Amygdala (tissue), 56 donors: ENCODE measurements around the gene NRP2.

Source experiments
- DNase-seq, 56 donors: peaks; one replicate each; lab custom pipeline; 2025; lab: John Stamatoyannopoulos, UW

NRP2 gene

GRCh38 chr2:205835923-205836322, 153.6 kb downstream of the NRP2 start:
- DNase-seq = no peak

DNA sequence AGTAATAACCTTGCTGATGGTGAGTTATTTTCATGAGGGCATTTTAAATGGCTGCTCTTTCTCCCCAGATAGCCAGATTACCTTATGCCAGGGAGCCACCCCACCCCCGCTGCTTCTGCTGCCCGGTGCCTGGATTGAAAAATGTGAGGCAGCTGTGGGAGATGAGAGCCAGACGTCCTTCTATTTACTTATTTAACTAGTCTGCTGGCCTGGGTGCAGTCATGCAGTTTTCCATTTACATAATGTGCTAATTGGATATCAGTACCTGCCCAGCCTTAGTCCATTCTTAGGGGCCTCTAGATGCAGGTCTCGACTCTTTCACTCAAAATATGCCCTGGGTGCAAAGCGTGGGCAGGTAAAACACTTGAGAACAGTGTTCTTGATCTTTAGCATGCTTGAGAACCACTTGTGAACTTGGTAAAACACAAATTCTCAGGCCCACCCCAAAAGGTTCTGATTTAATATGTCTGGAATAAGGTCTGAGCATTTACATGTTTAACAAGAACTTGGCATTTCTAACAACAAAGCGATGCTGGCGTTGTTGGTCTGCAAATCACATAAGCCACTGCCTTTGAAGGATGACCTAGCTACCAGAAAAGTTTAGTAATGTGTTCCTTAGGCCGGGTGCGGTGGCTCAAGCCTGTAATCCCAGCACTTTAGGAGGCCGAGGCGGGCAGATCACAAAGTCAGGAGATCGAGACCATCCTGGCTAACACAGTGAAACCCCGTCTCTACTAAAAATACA, 154.3 kb downstream of the NRP2 start:
- DNase-seq = no peak

DNA sequence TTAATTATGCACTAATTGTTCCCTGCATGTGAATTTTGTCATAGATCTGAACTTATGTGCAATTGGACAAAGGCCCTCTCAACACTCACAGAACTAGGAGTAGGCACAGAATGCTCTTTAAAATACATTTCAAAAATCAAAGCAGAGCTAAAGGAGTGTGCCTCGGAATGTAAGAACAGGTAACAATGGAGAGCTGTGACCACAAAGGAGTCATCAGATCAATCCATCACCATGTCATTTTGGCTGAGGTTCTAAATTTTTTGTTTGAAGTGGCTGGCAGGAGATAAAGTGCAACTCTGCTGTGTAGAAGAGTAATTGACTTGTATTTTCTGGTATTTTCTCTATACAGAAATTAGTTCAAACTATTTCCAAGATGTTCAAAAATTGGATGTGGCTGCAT, 155.4 kb downstream of the NRP2 start:
- no peak for DNase-seq

GRCh38 chr2:205845446-205845845, 163.1 kb downstream of the NRP2 start:
- DNase-seq = no peak
